ENCODE data around the gene MALAT1. TPM values are rescaled to one million over a fixed set of nuclear protein-coding genes. Genes with fewer than 3 reads are reported as not detected.

Gene MALAT1
- total RNA-seq, 1 experiment from 2014 or later, result 510 TPM

- peak; percentile 78 for DNase-seq (ENCODE audit: low read depth)
Measured at GRCh38 chr11:65479184-65480145, 19.4 kb upstream of the MALAT1 start.

GRCh38 chr11:65482306-65482850, 16.5 kb upstream of the MALAT1 start:
- no peak for DNase-seq (ENCODE audit: low read depth)

- no peak for DNase-seq (ENCODE audit: low read depth)
Measured at GRCh38 chr11:65485920-65486219, 13.0 kb upstream of the MALAT1 start.

- no peak for DNase-seq (ENCODE audit: low read depth)
Measured at GRCh38 chr11:65486570-65487466, 12.0 kb upstream of the MALAT1 start.

- DNase-seq (ENCODE audit: low read depth), result peak; percentile 100
Measured at GRCh38 chr11:65487467-65488272, 11.2 kb upstream of the MALAT1 start.

GRCh38 chr11:65488273-65489034, 10.4 kb upstream of the MALAT1 start:
- peak; percentile 57 for DNase-seq (ENCODE audit: low read depth)

- DNase-seq (ENCODE audit: low read depth), result peak; percentile 96
Measured at GRCh38 chr11:65489035-65489705, 9.7 kb upstream of the MALAT1 start.

GRCh38 chr11:65489706-65490320, 9.0 kb upstream of the MALAT1 start:
- peak; percentile 40 for DNase-seq (ENCODE audit: low read depth)

- peak; percentile 26 for DNase-seq (ENCODE audit: low read depth)
Measured at GRCh38 chr11:65491163-65491465, 7.7 kb upstream of the MALAT1 start.

GRCh38 chr11:65491614-65492386, 7.0 kb upstream of the MALAT1 start:
- peak; percentile 96 for DNase-seq (ENCODE audit: low read depth)

GRCh38 chr11:65492387-65492636, 6.5 kb upstream of the MALAT1 start:
- DNase-seq (ENCODE audit: low read depth), result no peak

GRCh38 chr11:65492637-65493366, 6.0 kb upstream of the MALAT1 start:
- peak; percentile 87 for DNase-seq (ENCODE audit: low read depth)

GRCh38 chr11:65493367-65494176, 5.3 kb upstream of the MALAT1 start:
- peak; percentile 97 for DNase-seq (ENCODE audit: low read depth)

GRCh38 chr11:65496304-65497140, 2.3 kb upstream of the MALAT1 start:
- peak; percentile 79 for DNase-seq (ENCODE audit: low read depth)

GRCh38 chr11:65497141-65498041, 1.5 kb upstream of the MALAT1 start:
- DNase-seq (ENCODE audit: low read depth), result peak; percentile 99
